Stimulated activated memory B cell treated with anti-CD40 and anti-IgM and Interleukin-4, amounts not matched to agents 10 μg/mL and 1 μg/mL and 100 μg/mL, for 72 hours (primary cell): ENCODE data around the gene PIGR.

ENCODE experiments used
- ATAC-seq: fragments of 150-1000 bp; cut with Tn5 transposase; 2 replicates; pipeline ENCODE4 v1.10.0; 2021
- H3K27ac Mint-ChIP-seq: one replicate; pipeline ENCODE4 v1.8.0; 2022; ENCODE audit warnings: mild to moderate bottlenecking, mixed read lengths
- H3K27me3 Mint-ChIP-seq: one replicate; pipeline ENCODE4 v1.8.0; 2022; ENCODE audit warnings: mixed read lengths
- H3K36me3 Mint-ChIP-seq: one replicate; pipeline ENCODE4 v1.8.0; 2022; ENCODE audit warnings: mixed read lengths
- H3K4me1 Mint-ChIP-seq: one replicate; pipeline ENCODE4 v1.8.0; 2022; ENCODE audit warnings: mixed read lengths
- H3K4me3 Mint-ChIP-seq: one replicate; pipeline ENCODE4 v1.8.0; 2022; ENCODE audit warnings: mild to moderate bottlenecking, moderate library complexity, mixed read lengths
- H3K9me3 Mint-ChIP-seq: one replicate; pipeline ENCODE4 v1.8.0; 2022; ENCODE audit warnings: mixed read lengths

The PIGR gene

DNA sequence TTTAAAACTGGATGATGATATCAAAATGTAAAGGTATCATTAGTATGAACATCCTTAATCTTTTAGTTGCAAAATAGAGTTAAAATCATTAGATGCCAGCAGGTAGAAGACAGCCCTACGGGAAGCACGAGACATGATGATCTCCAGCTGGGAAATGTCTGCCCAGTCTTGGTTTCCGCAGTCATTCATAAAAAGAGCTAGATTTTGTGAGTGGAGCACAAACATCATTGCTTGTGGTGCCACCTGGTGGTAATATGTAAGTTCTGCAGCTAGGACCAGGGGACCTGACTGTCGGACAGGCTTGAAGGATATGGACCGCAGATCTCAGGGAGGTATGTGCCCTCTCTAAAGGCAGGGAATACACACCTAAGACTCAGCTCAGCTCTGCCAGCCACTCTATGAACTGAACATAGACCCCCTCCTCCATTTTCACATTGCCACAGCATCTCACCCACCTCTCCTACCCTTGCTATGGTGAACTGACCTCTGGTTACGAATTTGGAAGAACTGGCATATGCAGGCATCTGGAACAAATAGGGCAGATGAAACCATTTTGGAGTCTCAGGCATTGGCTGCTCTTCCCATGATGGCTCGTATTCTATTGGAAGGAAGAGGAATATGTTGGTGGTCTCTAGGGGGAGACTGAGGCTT is 33.7 kb downstream of the PIGR start:
- Mint-ChIP-seq H3K9me3 (no peaks in the 10 kb centered on the region), H3K4me3 (peak overlapping the region; percentile 33), H3K36me3 (peaks cover 80% of the 10 kb centered on the region), H3K4me1 (peaks cover 92% of the 10 kb centered on the region), H3K27me3 (no peaks in the 10 kb centered on the region), H3K27ac (peak overlapping the region; percentile 26)
- ATAC-seq: peak; percentile 69

DNA sequence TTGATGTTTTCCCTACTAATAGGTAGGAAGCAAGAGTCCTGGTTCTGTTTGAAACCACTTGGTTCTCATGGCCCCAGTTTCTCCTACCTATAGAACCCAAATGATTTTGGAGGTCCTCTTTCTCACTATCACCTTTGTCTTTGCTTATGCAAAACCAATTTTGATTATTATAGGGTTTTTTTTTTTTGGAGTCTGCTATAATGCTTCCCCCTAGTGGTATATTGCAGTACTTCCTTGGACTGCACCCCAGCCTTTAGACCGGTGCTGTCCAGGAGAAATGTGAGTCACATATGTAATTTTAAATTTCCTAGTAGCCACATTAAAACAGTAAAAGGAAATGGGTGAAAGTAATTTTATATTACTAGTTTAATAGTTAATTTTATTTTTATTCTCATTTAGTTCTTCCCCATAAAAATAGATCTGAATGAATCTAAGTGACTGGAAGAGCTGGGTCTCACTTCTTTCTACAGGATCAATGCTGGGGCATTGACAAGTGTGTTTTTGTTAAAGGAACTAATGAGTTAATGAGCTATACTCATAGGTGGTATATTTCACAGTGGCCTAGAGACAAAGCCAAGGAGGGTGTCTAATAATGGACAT is 35.1 kb downstream of the PIGR start:
- Mint-ChIP-seq H3K4me3 (no peak overlapping the region), H3K27me3 (no peaks in the 10 kb centered on the region), H3K4me1 (peaks cover 91% of the 10 kb centered on the region), H3K36me3 (peaks cover 77% of the 10 kb centered on the region), H3K9me3 (no peaks in the 10 kb centered on the region), H3K27ac (no peak overlapping the region)
- peak; percentile 61 for ATAC-seq

GRCh38 chr1:206909883-206910318 is 36.4 kb downstream of the PIGR start:
- Mint-ChIP-seq H3K27ac (peak overlapping the region; percentile 14), H3K4me3 (peak overlapping the region; percentile 40), H3K27me3 (no peaks in the 10 kb centered on the region), H3K4me1 (peaks cover 91% of the 10 kb centered on the region), H3K9me3 (no peaks in the 10 kb centered on the region), H3K36me3 (peaks cover 77% of the 10 kb centered on the region)
- ATAC-seq: no peak

DNA sequence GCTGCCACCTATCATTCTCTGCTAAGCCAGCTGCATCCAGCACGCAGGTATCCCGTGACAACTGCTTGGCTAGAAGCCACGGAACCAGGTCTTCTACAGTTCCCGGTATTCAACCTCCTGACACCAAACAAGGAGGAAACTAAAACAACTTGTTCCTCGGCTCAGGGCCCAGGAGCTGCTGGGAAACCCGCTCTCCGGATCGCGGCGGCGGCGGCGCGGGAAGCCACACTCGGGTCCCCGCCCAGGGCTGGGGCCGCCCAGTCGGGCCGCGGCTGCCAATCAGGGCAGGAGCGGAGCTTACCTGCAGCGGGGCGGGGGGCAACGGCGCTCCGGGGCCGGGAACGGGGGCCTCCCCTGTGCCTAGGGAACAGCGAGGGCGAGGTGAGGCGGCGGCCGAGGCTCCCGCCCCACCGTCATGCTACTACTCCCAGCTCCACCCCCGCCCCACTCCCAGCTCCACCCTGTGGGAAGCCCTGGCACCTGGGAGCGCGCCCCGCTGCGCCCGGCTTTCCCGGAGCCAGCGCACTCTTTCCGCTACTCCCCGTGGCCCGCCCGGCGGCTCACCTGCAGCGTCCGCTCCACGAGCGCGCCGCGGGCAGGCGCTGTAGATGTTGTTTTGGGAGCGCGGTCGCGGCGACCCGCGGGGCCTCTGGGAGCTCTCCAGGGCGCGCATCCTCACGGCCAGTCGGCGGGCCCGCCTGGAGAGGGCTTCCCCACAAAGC is 36.9 kb downstream of the PIGR start:
- peak overlapping the region; percentile 14 for H3K27ac Mint-ChIP-seq
- no peaks in the 10 kb centered on the region for H3K9me3 Mint-ChIP-seq
- H3K4me3 Mint-ChIP-seq: peak overlapping the region; percentile 40
- ATAC-seq: peak; percentile 16
- H3K27me3 Mint-ChIP-seq: no peaks in the 10 kb centered on the region
- peaks cover 91% of the 10 kb centered on the region for H3K4me1 Mint-ChIP-seq
- H3K36me3 Mint-ChIP-seq: peaks cover 77% of the 10 kb centered on the region

DNA sequence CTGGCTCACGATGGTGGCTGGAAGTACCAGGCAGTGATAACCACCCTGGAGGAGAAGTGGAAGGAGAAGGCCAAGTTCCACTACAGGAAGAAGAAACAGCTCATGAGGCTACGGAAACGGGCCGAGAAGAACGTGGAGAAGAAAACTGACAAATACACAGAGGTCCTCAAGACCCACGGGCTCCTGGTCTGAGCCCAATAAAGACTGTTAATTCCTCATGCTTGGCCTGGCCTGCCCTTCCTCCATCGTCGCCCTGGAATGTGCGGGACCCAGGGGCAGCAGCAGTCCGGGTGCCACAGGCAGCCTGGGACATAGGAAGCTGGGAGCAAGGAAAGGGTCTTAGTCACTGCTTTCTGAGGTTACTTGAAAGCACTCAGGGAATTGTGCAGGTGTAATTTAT is 38.2 kb downstream of the PIGR start:
- no peaks in the 10 kb centered on the region for H3K9me3 Mint-ChIP-seq
- no peak for ATAC-seq
- H3K27ac Mint-ChIP-seq: peak overlapping the region; percentile 90
- no peaks in the 10 kb centered on the region for H3K27me3 Mint-ChIP-seq
- peaks cover 88% of the 10 kb centered on the region for H3K4me1 Mint-ChIP-seq
- H3K4me3 Mint-ChIP-seq: no peak overlapping the region
- peaks cover 83% of the 10 kb centered on the region for H3K36me3 Mint-ChIP-seq

DNA sequence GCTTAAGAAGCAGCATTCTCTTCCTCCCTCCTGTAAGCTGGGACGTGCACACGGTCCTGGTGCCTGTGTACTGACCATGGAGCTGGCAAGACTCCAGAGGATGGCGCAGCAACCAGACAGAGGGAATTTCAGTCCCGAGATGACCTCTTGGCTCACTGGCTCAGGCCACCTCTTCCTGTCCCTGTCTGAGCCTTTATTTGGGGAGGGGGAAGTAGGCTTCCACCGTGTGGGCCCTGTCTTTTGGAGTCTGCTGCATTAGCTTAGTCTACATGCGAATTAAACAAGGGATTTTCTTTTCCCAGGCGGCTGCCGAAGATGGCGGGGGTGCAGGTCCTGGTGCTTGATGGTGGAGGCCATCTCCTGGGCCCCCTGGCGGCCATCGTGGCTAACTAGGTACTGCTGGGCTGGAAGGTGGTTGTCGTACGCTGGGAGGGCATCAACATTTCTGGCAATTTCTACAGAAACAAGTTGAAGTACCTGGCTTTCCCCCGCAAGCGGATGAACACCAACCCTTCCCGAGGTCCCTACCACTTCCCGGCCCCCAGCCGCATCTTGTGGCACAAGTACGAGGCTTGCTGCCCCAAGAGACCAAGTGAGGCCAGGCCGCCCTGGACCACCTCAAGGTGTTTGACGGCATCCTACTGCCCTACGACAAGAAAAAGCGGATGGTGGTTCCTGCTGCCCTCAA is 38.8 kb downstream of the PIGR start:
- Mint-ChIP-seq H3K4me3 (no peak overlapping the region), H3K4me1 (peaks cover 82% of the 10 kb centered on the region), H3K27ac (peak overlapping the region; percentile 90), H3K27me3 (no peaks in the 10 kb centered on the region), H3K36me3 (peaks cover 83% of the 10 kb centered on the region), H3K9me3 (no peaks in the 10 kb centered on the region)
- no peak for ATAC-seq

- H3K36me3 Mint-ChIP-seq: peaks cover 65% of the 10 kb centered on the region
- H3K4me3 Mint-ChIP-seq: peak overlapping the region; percentile 48
- H3K4me1 Mint-ChIP-seq: peaks cover 67% of the 10 kb centered on the region
- H3K27me3 Mint-ChIP-seq: no peaks in the 10 kb centered on the region
- peak; percentile 95 for ATAC-seq
- H3K9me3 Mint-ChIP-seq: no peaks in the 10 kb centered on the region
- H3K27ac Mint-ChIP-seq: peak overlapping the region; percentile 90
Observed at GRCh38 chr1:206905295-206906164, 40.7 kb downstream of the PIGR start.

DNA sequence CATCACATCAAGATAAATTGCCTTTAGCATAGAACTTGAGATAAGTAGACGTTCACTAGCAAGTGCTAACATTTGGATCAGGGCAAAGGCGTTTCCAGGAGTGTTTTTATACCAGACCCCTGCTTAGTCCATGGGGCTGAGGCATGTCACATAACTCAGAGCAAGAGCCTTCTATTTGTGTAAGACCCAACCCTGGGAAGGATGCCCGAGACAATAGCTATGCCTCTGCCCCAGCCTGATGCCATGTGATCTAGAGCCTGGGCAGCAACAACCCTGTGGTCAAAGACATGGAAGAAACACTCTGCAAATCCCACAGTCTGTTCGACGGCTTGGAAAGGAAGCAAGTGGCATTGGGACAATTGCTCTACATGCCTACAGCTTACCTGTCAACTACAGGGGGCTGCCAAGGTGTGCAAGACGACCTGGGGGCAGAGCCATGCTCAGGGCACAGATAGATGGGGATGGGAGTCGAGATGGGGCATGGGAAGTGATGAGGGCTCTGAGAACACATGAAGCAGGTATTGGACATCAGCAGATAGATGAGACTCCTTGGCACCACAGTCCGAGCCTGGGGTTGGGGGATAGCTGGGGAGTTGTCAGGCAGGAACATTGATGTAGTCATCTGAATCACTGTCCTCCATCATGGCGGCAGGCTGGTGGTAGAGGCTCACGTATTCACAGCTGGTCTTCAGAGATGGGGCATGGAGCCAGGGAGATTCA is 41.7 kb downstream of the PIGR start:
- H3K4me1 Mint-ChIP-seq: peaks cover 66% of the 10 kb centered on the region
- no peak overlapping the region for H3K4me3 Mint-ChIP-seq
- no peaks in the 10 kb centered on the region for H3K9me3 Mint-ChIP-seq
- H3K36me3 Mint-ChIP-seq: peaks cover 63% of the 10 kb centered on the region
- H3K27me3 Mint-ChIP-seq: no peaks in the 10 kb centered on the region
- H3K27ac Mint-ChIP-seq: peak overlapping the region; percentile 90
- ATAC-seq: no peak

GRCh38 chr1:206903687-206904086 is 42.6 kb downstream of the PIGR start:
- peaks cover 58% of the 10 kb centered on the region for H3K36me3 Mint-ChIP-seq
- H3K9me3 Mint-ChIP-seq: no peaks in the 10 kb centered on the region
- no peak overlapping the region for H3K4me3 Mint-ChIP-seq
- H3K4me1 Mint-ChIP-seq: peaks cover 68% of the 10 kb centered on the region
- peak overlapping the region; percentile 90 for H3K27ac Mint-ChIP-seq
- H3K27me3 Mint-ChIP-seq: no peaks in the 10 kb centered on the region
- no peak for ATAC-seq

- H3K9me3 Mint-ChIP-seq: no peaks in the 10 kb centered on the region
- peaks cover 61% of the 10 kb centered on the region for H3K4me1 Mint-ChIP-seq
- H3K27ac Mint-ChIP-seq: peak overlapping the region; percentile 90
Observed at GRCh38 chr1:206902702-206903101, 43.6 kb downstream of the PIGR start.

GRCh38 chr1:206901944-206902343 is 44.3 kb downstream of the PIGR start:
- H3K36me3 Mint-ChIP-seq: peaks cover 43% of the 10 kb centered on the region
- no peaks in the 10 kb centered on the region for H3K9me3 Mint-ChIP-seq
- H3K4me1 Mint-ChIP-seq: peaks cover 61% of the 10 kb centered on the region
- no peak overlapping the region for H3K4me3 Mint-ChIP-seq
- ATAC-seq: no peak
- no peaks in the 10 kb centered on the region for H3K27me3 Mint-ChIP-seq
- no peak overlapping the region for H3K27ac Mint-ChIP-seq

More at GRCh38 chr1:206902702-206903101, 43.6 kb downstream of the PIGR start:
- Mint-ChIP-seq H3K4me3 (no peak overlapping the region), H3K36me3 (peaks cover 50% of the 10 kb centered on the region), H3K27me3 (no peaks in the 10 kb centered on the region)
- no peak for ATAC-seq

GRCh38 chr1:206900149-206900548 is 46.1 kb downstream of the PIGR start:
- H3K27ac Mint-ChIP-seq: peak overlapping the region; percentile 31
- no peak overlapping the region for H3K4me3 Mint-ChIP-seq
- H3K36me3 Mint-ChIP-seq: peaks cover 27% of the 10 kb centered on the region
- H3K9me3 Mint-ChIP-seq: no peaks in the 10 kb centered on the region
- ATAC-seq: peak; percentile 20
- H3K27me3 Mint-ChIP-seq: no peaks in the 10 kb centered on the region
- peaks cover 43% of the 10 kb centered on the region for H3K4me1 Mint-ChIP-seq

- H3K27ac Mint-ChIP-seq: no peak overlapping the region
- H3K27me3 Mint-ChIP-seq: no peaks in the 10 kb centered on the region
- peaks cover 39% of the 10 kb centered on the region for H3K4me1 Mint-ChIP-seq
- no peak for ATAC-seq
- peaks cover 23% of the 10 kb centered on the region for H3K36me3 Mint-ChIP-seq
- H3K9me3 Mint-ChIP-seq: no peaks in the 10 kb centered on the region
- H3K4me3 Mint-ChIP-seq: no peak overlapping the region
Observed at GRCh38 chr1:206899717-206900116, 46.5 kb downstream of the PIGR start.

DNA sequence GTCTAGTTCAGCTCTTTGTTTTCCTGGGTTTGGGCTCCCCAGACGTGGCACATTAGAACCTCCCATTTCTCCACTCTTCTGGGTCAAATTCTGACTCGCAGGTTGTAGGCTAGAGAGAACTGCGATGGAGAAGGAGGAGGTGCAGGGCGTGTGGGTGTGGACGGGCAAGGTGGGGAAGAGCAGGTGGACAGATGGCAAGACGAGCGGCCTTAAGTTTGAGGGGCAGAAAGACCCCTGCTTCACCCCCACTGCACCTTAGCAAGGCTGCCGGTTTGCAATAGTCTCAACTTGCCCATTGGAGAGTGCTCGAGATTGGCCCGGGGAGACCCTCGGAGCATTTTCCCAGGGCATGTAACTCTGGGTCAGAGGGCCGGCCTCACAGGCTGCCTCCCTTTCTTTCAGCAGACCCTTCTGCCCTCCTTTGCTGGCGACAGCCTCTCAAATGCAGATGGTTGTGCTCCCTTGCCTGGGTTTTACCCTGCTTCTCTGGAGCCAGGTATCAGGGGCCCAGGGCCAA is 47.3 kb downstream of the PIGR start:
- Mint-ChIP-seq H3K27me3 (no peaks in the 10 kb centered on the region), H3K4me1 (peaks cover 36% of the 10 kb centered on the region), H3K4me3 (no peak overlapping the region), H3K9me3 (no peaks in the 10 kb centered on the region), H3K27ac (peak overlapping the region; percentile 51), H3K36me3 (peaks cover 15% of the 10 kb centered on the region)
- ATAC-seq: no peak
